Panc1 (cell line): ENCODE data around the gene RRBP1. TPM values are rescaled to one million over a fixed set of nuclear protein-coding genes. Genes with fewer than 3 reads are reported as not detected.

ENCODE experiments used
- ATAC-seq: fragments of 200-7000 bp; cut with Tn5 transposase; 2 replicates; pipeline ENCODE4 v1.9.1; 2020; ENCODE audit warnings: mild to moderate bottlenecking, moderate library complexity
- BruUV-seq: library from RNA; stranded (reverse); fragments of 400-500 nt; replicated peaks from 2 replicates; lab custom pipeline; 2021; lab: Mats Ljungman, UMichigan
- CTCF ChIA-PET: fragments of 300-600 bp; sonication (Branson Sonifier 250); formaldehyde crosslinking; loops from one replicate; lab custom pipeline; 2022; ENCODE audit warnings: antibody characterized with exemption; lab: Charles Lee
- POLR2A ChIA-PET: fragments of 300-600 bp; sonication (Branson Sonifier 250); formaldehyde crosslinking; loops from one replicate; lab custom pipeline; 2022; ENCODE audit warnings: antibody characterized with exemption; lab: Charles Lee
- DNase-seq: peaks from one replicate; pipeline ENCODE4 v3.0.0-alpha.2; 2010; ENCODE audit warnings: low read depth, low spot score
- H3K27ac ChIP-seq: 2 replicates; pipeline ENCODE4 v1.5.1; 2011; ENCODE audit warnings: mild to moderate bottlenecking, low read length, inconsistent platforms
- H3K27me3 ChIP-seq: fragments of 200-500 bp; sonication (Bioruptor generic); 2 replicates; pipeline ENCODE4 v1.6.0; 2014; ENCODE audit warnings: low read length, inconsistent platforms; ENCODE audit not compliant: control insufficient read depth, insufficient read depth
- H3K36me3 ChIP-seq: fragments of 200-500 bp; sonication (Bioruptor generic); 2 replicates; pipeline ENCODE4 v1.5.1; 2014; ENCODE audit warnings: inconsistent platforms, mild to moderate bottlenecking, low read length, moderate library complexity; ENCODE audit not compliant: control insufficient read depth, insufficient read depth
- H3K4me1 ChIP-seq: 2 replicates; pipeline ENCODE4 v1.5.1; 2011; ENCODE audit warnings: inconsistent platforms, mild to moderate bottlenecking, low read length, moderate library complexity; ENCODE audit not compliant: control insufficient read depth, insufficient read depth
- H3K4me3 ChIP-seq, 2 experiments: 2 replicates each; pipeline ENCODE4 v1.5.1; 2011 to 2012; ENCODE audit warnings: low read depth in 2 of 2, low read length in 2 of 2, mild to moderate bottlenecking in 2 of 2, inconsistent platforms in 1 of 2, moderate library complexity in 1 of 2
- H3K9me3 ChIP-seq: fragments of 200-500 bp; sonication (Bioruptor generic); 2 replicates; pipeline ENCODE4 v1.5.1; 2014; ENCODE audit warnings: low read depth, mild to moderate bottlenecking, inconsistent platforms, low read length, moderate library complexity; ENCODE audit not compliant: control insufficient read depth, insufficient read depth
- CTCF ChIP-seq: fragments of 450-650 bp; IDR thresholded peaks from 2 replicates; pipeline ENCODE4 v1.5.1; 2017; ENCODE audit warnings: mild to moderate bottlenecking
- POLR2AphosphoS5 ChIP-seq: IDR thresholded peaks from 2 replicates; pipeline ENCODE4 v1.6.1; 2012; ENCODE audit warnings: mild to moderate bottlenecking, low read depth, low read length, moderate library complexity
- REST ChIP-seq, 2 experiments: IDR thresholded peaks; 2 replicates each; pipeline ENCODE4 v1.6.1; 2011 to 2012; ENCODE audit warnings: low read depth in 2 of 2, control low read depth in 1 of 2, low read length in 1 of 2, mild to moderate bottlenecking in 1 of 2, moderate library complexity in 1 of 2; ENCODE audit not compliant: insufficient read depth in 1 of 2
- SIN3A ChIP-seq: IDR thresholded peaks from 2 replicates; pipeline ENCODE4 v1.6.1; 2012; ENCODE audit warnings: low read depth, mild to moderate bottlenecking, low read length, moderate library complexity, borderline replicate concordance; ENCODE audit not compliant: insufficient read depth
- TCF7L2 ChIP-seq: IDR thresholded peaks from 2 replicates; pipeline ENCODE4 v1.6.1; 2011; ENCODE audit warnings: mild to moderate bottlenecking, low read depth, low read length, inconsistent platforms
- in situ Hi-C: cut with HindIII; loops from 2 replicates; pipeline ENCODE4 v1.10.0; 2016; ENCODE audit warnings: low sequenced_read_pairs, low pct_unique_long_range_greater_than_20kb
- intact Hi-C: fragments of 100-400 bp; cut with micrococcal nuclease; formaldehyde crosslinking; loops from one replicate; pipeline ENCODE4 v1.10.0; 2022; ENCODE audit not compliant: unreplicated experiment
- total RNA-seq: library from RNA; stranded (reverse); gene quantifications from one replicate; pipeline ENCODE4 v1.2.1, GENCODE V29; 2021; ENCODE audit not compliant: unreplicated experiment

The RRBP1 gene
- total RNA-seq, 1 experiment from 2014 or later = 152 TPM

GRCh38 chr20:17633221-17633849 lies 48.7 kb downstream of the RRBP1 start:
- H3K4me1 ChIP-seq = no peaks in the 10 kb centered on the region
- TF ChIP-seq REST (IDR thresholded peaks at IDR 0.05; ENCODE audit: insufficient read depth in 1 of 2, low read depth in 2 of 2, low read length in 1 of 2) (no peak), CTCF (no peak), SIN3A (no peak), POLR2AphosphoS5 (no peak), TCF7L2 (no peak)
- CTCF ChIA-PET = no interaction called here
- ATAC-seq (no peak), DNase-seq (no peak)
- H3K9me3 ChIP-seq = no peaks in the 10 kb centered on the region
- BruUV-seq = no TSS peak
- H3K36me3 ChIP-seq = no peaks in the 10 kb centered on the region; the same call in 1 of the 2 replicates
- in situ Hi-C loops = no loop called here
- POLR2A ChIA-PET = no interaction called here
- intact Hi-C loops = no loop called here
- no peaks in the 10 kb centered on the region for H3K27me3 ChIP-seq
- no peak overlapping the region for H3K27ac ChIP-seq
- H3K4me3 ChIP-seq = no peak overlapping the region

GRCh38 chr20:17631576-17632319 lies 50.3 kb downstream of the RRBP1 start:
- Histone ChIP-seq H3K4me1 (no peaks in the 10 kb centered on the region), H3K27ac (no peak overlapping the region), H3K36me3 (no peaks in the 10 kb centered on the region; the same call in 1 of the 2 replicates), H3K4me3 (no peak overlapping the region), H3K27me3 (no peaks in the 10 kb centered on the region), H3K9me3 (no peaks in the 10 kb centered on the region)
- BruUV-seq = no TSS peak
- in situ Hi-C loops (no loop called here), intact Hi-C loops (no loop called here)
- CTCF ChIA-PET = no interaction called here
- ATAC-seq (no peak), DNase-seq (no peak)
- POLR2A ChIA-PET = no interaction called here
- TF ChIP-seq POLR2AphosphoS5 (no peak), SIN3A (no peak), REST (IDR thresholded peaks at IDR 0.05; ENCODE audit: insufficient read depth in 1 of 2, low read depth in 2 of 2, low read length in 1 of 2) (no peak), TCF7L2 (no peak), CTCF (no peak)
